Pancreas (tissue), 10 donors: ENCODE data around the gene TERF2IP. TPM values are rescaled to one million over a fixed set of nuclear protein-coding genes. Genes with fewer than 3 reads are reported as not detected.

Experiments used
- ATAC-seq, 4 donors: fragments of 200-7000 bp; cut with Tn5 transposase; one replicate each; pipeline versions ENCODE4 v1.8.0 to v1.9.1; 2020; ENCODE audit warnings: mild to moderate bottlenecking in 4 of 4, moderate library complexity in 4 of 4
- DNase-seq, 6 donors: peaks; one replicate each; pipeline ENCODE4 v3.0.0-alpha.2; 2020
- FAIRE-seq: peaks from 2 replicates; lab custom pipeline; 2012; peaks lifted over from hg19 to GRCh38; lab: Jason Lieb, UNC
- H3K27ac ChIP-seq, 4 donors: fragments of 200-600 bp; sonication (generic); 1 replicate in 3 of 4; 2 replicates in 1 of 4; pipeline versions ENCODE4 v1.5.0 to v1.8.0; 2020
- H3K27me3 ChIP-seq, 4 donors: fragments of 200-600 bp; one replicate each; pipeline ENCODE4 v1.8.0; 2021
- H3K36me3 ChIP-seq, 3 donors: fragments of 200-600 bp; sonication (generic) in 1 of 3; one replicate each; pipeline versions ENCODE4 v1.5.0 to v1.8.0; 2020 to 2021
- H3K4me1 ChIP-seq, 3 donors: fragments of 200-600 bp; one replicate each; pipeline ENCODE4 v1.8.0; 2021
- H3K4me3 ChIP-seq, 4 donors: fragments of 200-600 bp; sonication (generic) in 2 of 4; one replicate each; pipeline versions ENCODE4 v1.5.0 to v1.8.0; 2020 to 2021
- H3K9me3 ChIP-seq, 4 donors: fragments of 200-600 bp; one replicate each; pipeline ENCODE4 v1.8.0; 2021
- CTCF ChIP-seq, 4 donors: fragments of 200-600 bp; sonication (generic) in 3 of 4; IDR thresholded peaks; one replicate each; pipeline versions ENCODE4 v1.5.0 to v1.8.0; 2021; ENCODE audit warnings: antibody characterized with exemption in 4 of 4
- WGBS, 2 donors: extraction: QIAGEN DNeasy Blood & Tissue Kit; methylation state at CpG; one replicate each; pipeline ENCODE4 v1.1.7; 2013; 5-methylcytosine and 5-hydroxymethylcytosine counted together
- intact Hi-C, 3 donors: fragments of 100-400 bp; cut with DNase I; formaldehyde crosslinking; loops; one replicate each; pipeline versions ENCODE4 v1.11.1 to v1.14.2; 2022
- polyA plus RNA-seq, 2 donors: library from polyadenylated mRNA; stranded (reverse); fragments of 200-250 nt; gene quantifications; one replicate each; pipeline ENCODE4 v1.2.3, GENCODE V29; 2013
- total RNA-seq, 6 donors: library from RNA; stranded (reverse); fragmentation: NEBNext Ultra II Directional in 4 of 6; extraction: Animal tissue kit (Norgen Biotek cat#: 25700) in 4 of 6; gene quantifications; one replicate each; pipeline versions ENCODE4 v1.2.1 to v1.2.4, GENCODE V29; 2021 to 2023
- donor health status: healthy with polysubstance abuse.
- donor health status: DM: no; HTN: no; CAD: no; lungs with moderate emphysema.
- donor health status: DM: no; HTN: no; CAD: no.
- donor health status: control.
- donor health status: control.
- donor health status: Bipolar disorder and iron deficiency.
- donor health status: DM: yes; HTN: yes; CAD: no.
- donor health status: DM: no; HTN: no; CAD: no.
- donor health status: DM: no; HTN: no; CAD: no.
- donor health status: DM: yes; HTN: yes; CAD: no.

The TERF2IP gene
- total and polyA plus RNA-seq, 8 donors = 14.6 to 69.7 (median 22.8) TPM

GRCh38 chr16:75648265-75649076 lies 898 bp downstream of the TERF2IP start:
- Histone ChIP-seq H3K27ac (peak overlapping the region; percentile 84 to 99 (median 90)), H3K4me1 (peaks cover 21 to 41% (median 36%) of the 10 kb centered on the region in 3 donors), H3K27me3 (no peaks in the 10 kb centered on the region), H3K4me3 (peak overlapping the region; percentile 85 to 100 (median 94)), H3K36me3 (no peaks in the 10 kb centered on the region), H3K9me3 (no peaks in the 10 kb centered on the region)
- FAIRE-seq = no peak
- TF ChIP-seq CTCF (IDR thresholded peaks at IDR 0.05) = no peak
- DNase-seq = peak; percentile 73 to 89 (median 84)
- intact Hi-C loops = no loop called here
- 0% methylated on average over 61 to 62 of the region's 62 CpGs for WGBS, 2 donors
- peak; percentile 72 to 81 (median 79) for ATAC-seq

- intact Hi-C loops = no loop called here
- no peak for FAIRE-seq
Measured at GRCh38 chr16:75653922-75654321, 6.3 kb downstream of the TERF2IP start.

GRCh38 chr16:75658175-75658574 lies 10.6 kb downstream of the TERF2IP start:
- no peak for TF ChIP-seq CTCF (IDR thresholded peaks at IDR 0.05)
- H3K27ac ChIP-seq = no peak overlapping the region
- H3K9me3 ChIP-seq = no peaks in the 10 kb centered on the region
- H3K27me3 ChIP-seq = no peaks in the 10 kb centered on the region
- H3K4me3 ChIP-seq = no peak overlapping the region
- peak in 1 of 4 donors; percentile 7 for ATAC-seq
- no peak for DNase-seq
- 93 to 95% methylated on average over 2 of the region's 2 CpGs for WGBS, 2 donors
- intact Hi-C loops = no loop called here
- no peak for FAIRE-seq
- peaks cover 0 to 2% (median 0%) of the 10 kb centered on the region in 3 donors for H3K4me1 ChIP-seq
- H3K36me3 ChIP-seq = peaks cover 0 to 48% (median 18%) of the 10 kb centered on the region in 3 donors

More at GRCh38 chr16:75653922-75654321, 6.3 kb downstream of the TERF2IP start:
- no peak for TF ChIP-seq CTCF (IDR thresholded peaks at IDR 0.05)
- 55 to 73% methylated on average over 1 of the region's 1 CpG for WGBS, 2 donors
- peaks cover 0 to 45% (median 18%) of the 10 kb centered on the region in 3 donors for H3K36me3 ChIP-seq
- H3K27me3 ChIP-seq = no peaks in the 10 kb centered on the region
- H3K4me1 ChIP-seq = peaks cover 5 to 30% (median 25%) of the 10 kb centered on the region in 3 donors
- DNase-seq (no peak), ATAC-seq (no peak)
- no peaks in the 10 kb centered on the region for H3K9me3 ChIP-seq
- no peak overlapping the region for H3K4me3 ChIP-seq
- no peak overlapping the region for H3K27ac ChIP-seq

- H3K9me3 ChIP-seq = no peaks in the 10 kb centered on the region
- no peak for TF ChIP-seq CTCF (IDR thresholded peaks at IDR 0.05)
- ATAC-seq (no peak), FAIRE-seq (no peak), DNase-seq (no peak)
- H3K27ac ChIP-seq = no peak overlapping the region
- no peak overlapping the region for H3K4me3 ChIP-seq
- H3K27me3 ChIP-seq = no peaks in the 10 kb centered on the region
- no peaks in the 10 kb centered on the region for H3K4me1 ChIP-seq
- H3K36me3 ChIP-seq = peaks cover 0 to 37% (median 8%) of the 10 kb centered on the region in 3 donors
- 92 to 95% methylated on average over 6 of the region's 6 CpGs for WGBS, 2 donors
- intact Hi-C loops = no loop called here
Measured at GRCh38 chr16:75660321-75660720, 12.7 kb downstream of the TERF2IP start.
